CD4-positive, CD25-positive, alpha-beta regulatory T cell (primary cell): ENCODE results near the gene NCOA3. TPM values are rescaled to one million over a fixed set of nuclear protein-coding genes. Genes with fewer than 3 reads are reported as not detected.
"Not testable (repeated sequence)": the region's sequence is repeated elsewhere in the genome, so short reads cannot be mapped to it uniquely, and the experiment has no call there.

Experiments used
- ATAC-seq, 2 donors: fragments of 150-1000 bp; cut with Tn5 transposase; one replicate each; pipeline ENCODE4 v1.10.0; 2021; ENCODE audit warnings: low read depth in 2 of 2, moderate number of reproducible peaks in 2 of 2, moderate library complexity in 1 of 2
- DNase-seq, 3 donors: peaks; one replicate each; pipeline versions ENCODE4 v3.0.0 to v3.0.0-alpha.2; 2012 to 2022; ENCODE audit warnings: mixed read lengths in 1 of 3
- H3K27ac ChIP-seq: one replicate; pipeline ENCODE4 v1.7.0; 2013; ENCODE audit warnings: mild to moderate bottlenecking, low read length; ENCODE audit not compliant: insufficient read depth, poor library complexity, severe bottlenecking
- H3K27me3 ChIP-seq: one replicate; pipeline ENCODE4 v1.7.0; 2013; ENCODE audit warnings: low read length; ENCODE audit not compliant: control insufficient read depth, insufficient read depth
- H3K36me3 ChIP-seq: one replicate; pipeline ENCODE4 v1.7.0; 2013; ENCODE audit warnings: mild to moderate bottlenecking, low read length, moderate library complexity; ENCODE audit not compliant: control insufficient read depth, insufficient read depth
- H3K4me1 ChIP-seq: 2 replicates; pipeline ENCODE4 v1.7.0; 2013; ENCODE audit warnings: mild to moderate bottlenecking, low read length; ENCODE audit not compliant: insufficient read depth, control insufficient read depth, poor library complexity, severe bottlenecking
- H3K4me3 ChIP-seq: one replicate; pipeline ENCODE4 v1.7.0; 2013; ENCODE audit warnings: low read depth, mild to moderate bottlenecking, low read length, moderate library complexity
- H3K9me3 ChIP-seq, 2 experiments: 1 replicate in 1 of 2; 2 replicates in 1 of 2; pipeline ENCODE4 v1.7.0; 2013; ENCODE audit warnings: low read length in 2 of 2, mild to moderate bottlenecking in 1 of 2, moderate library complexity in 1 of 2; ENCODE audit not compliant: control insufficient read depth in 2 of 2
- H3K27ac Mint-ChIP-seq, 3 donors: one replicate each; pipeline ENCODE4 v1.8.0; 2020 to 2022; ENCODE audit warnings: mild to moderate bottlenecking in 3 of 3, mixed read lengths in 3 of 3, moderate library complexity in 2 of 3
- H3K27me3 Mint-ChIP-seq: one replicate; pipeline ENCODE4 v1.8.0; 2022; ENCODE audit warnings: mild to moderate bottlenecking, mixed read lengths
- H3K36me3 Mint-ChIP-seq: one replicate; pipeline ENCODE4 v1.8.0; 2020; ENCODE audit warnings: mixed read lengths
- H3K4me1 Mint-ChIP-seq, 4 donors: one replicate each; pipeline ENCODE4 v1.8.0; 2020 to 2022; ENCODE audit warnings: mixed read lengths in 4 of 4, mild to moderate bottlenecking in 1 of 4
- H3K4me3 Mint-ChIP-seq, 4 donors: one replicate each; pipeline ENCODE4 v1.8.0; 2020 to 2022; ENCODE audit warnings: mild to moderate bottlenecking in 4 of 4, mixed read lengths in 4 of 4, moderate library complexity in 3 of 4
- H3K9me3 Mint-ChIP-seq, 7 donors: one replicate each; pipeline ENCODE4 v1.8.0; 2020 to 2022; ENCODE audit warnings: mixed read lengths in 7 of 7, mild to moderate bottlenecking in 3 of 7, moderate library complexity in 2 of 7
- polyA plus RNA-seq, 4 donors: library from polyadenylated mRNA; unstranded; fragments of 300-500 nt; fragmentation: Illumina TruSeq; gene quantifications; one replicate each; pipeline ENCODE4 v1.2.3, GENCODE V29; 2021
- total RNA-seq: library from RNA; stranded (reverse); gene quantifications from one replicate; pipeline ENCODE4 v1.2.3, GENCODE V29; 2022

NCOA3 gene
- total and polyA plus RNA-seq, 5 donors from 2014 or later: 21.4 to 86.6 (median 26.0) TPM

DNA sequence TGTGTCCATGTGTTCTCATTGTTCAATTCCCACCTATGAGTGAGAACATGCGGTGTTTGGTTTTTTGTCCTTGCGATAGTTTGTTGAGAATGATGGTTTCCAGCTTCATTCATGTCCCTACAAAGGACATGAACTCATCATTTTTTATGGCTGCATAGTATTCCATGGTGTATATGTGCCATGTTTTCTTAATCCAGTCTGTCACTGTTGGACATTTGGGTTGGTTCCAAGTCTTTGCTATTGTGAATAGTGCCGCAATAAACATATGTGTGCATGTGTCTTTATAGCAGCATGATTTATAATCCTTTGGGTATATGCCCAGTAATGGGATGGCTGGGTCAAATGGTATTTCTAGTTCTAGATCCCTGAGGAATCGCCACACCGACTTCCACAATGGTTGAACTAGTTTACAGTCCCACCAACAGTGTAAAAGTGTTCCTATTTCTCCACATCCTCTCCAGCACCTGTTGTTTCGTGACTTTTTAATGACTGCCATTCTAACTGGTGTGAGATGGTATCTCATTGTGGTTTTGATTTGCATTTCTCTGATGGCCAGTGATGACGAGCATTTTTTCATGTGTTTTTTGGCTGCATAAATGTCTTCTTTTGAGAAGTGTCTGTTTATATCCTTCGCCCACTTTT lies 52.0 kb downstream of the NCOA3 start:
- not testable (repeated sequence) for ATAC-seq, H3K27me3 Mint-ChIP-seq, DNase-seq, H3K4me3 Mint-ChIP-seq, H3K27ac Mint-ChIP-seq, H3K4me3 ChIP-seq, H3K27me3 ChIP-seq, H3K27ac ChIP-seq, H3K9me3 ChIP-seq, H3K36me3 Mint-ChIP-seq, H3K9me3 Mint-ChIP-seq, H3K4me1 ChIP-seq, H3K36me3 ChIP-seq
- peaks cover 32 to 71% (median 57%) of the 10 kb centered on the region in 4 donors for H3K4me1 Mint-ChIP-seq

DNA sequence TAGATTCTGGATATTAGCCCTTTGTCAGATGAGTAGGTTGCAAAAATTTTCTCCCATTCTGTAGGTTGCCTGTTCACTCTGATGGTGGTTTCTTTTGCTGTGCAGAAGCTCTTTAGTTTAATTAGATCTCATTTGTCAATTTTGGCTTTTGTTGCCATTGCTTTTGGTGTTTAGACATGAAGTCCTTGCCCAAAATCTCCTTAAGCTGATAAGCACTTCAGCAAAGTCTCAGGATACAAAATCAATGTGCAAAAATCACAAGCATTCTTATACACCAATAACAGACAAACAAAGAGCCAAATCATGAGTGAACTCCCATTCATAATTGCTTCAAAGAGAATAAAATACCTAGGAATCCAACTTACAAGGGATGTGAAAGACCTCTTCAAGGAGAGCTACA lies 52.6 kb downstream of the NCOA3 start:
- not testable (repeated sequence) for H3K36me3 Mint-ChIP-seq, H3K36me3 ChIP-seq, H3K4me1 ChIP-seq, H3K9me3 Mint-ChIP-seq, H3K27me3 ChIP-seq, H3K27me3 Mint-ChIP-seq, ATAC-seq, H3K27ac ChIP-seq, H3K27ac Mint-ChIP-seq, H3K9me3 ChIP-seq, H3K4me3 ChIP-seq, DNase-seq, H3K4me3 Mint-ChIP-seq
- peaks cover 37 to 74% (median 59%) of the 10 kb centered on the region in 4 donors for H3K4me1 Mint-ChIP-seq

DNA sequence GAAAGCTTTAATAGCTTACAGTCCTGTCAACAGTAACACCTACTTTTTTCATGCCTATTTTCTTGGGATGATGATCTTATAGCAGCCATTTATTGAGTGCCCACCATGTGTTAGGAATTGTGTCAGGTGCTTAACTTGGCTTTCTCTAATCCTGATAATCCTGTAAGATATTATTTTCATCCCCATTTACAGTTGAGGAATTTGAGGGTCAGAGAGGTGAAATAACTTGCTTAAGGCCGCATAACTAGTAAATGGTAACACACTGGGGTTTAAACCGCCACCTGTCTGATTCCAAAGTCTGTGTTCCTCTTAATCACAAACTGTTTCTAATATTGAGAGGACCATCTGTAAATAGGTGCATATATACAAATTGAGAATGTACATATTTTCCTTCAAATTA lies 55.5 kb downstream of the NCOA3 start:
- peaks cover 4% of the 10 kb centered on the region for H3K36me3 ChIP-seq
- no peak overlapping the region for H3K4me3 Mint-ChIP-seq
- H3K27ac ChIP-seq: no peak overlapping the region
- H3K4me3 ChIP-seq: no peak overlapping the region
- no peaks in the 10 kb centered on the region for H3K27me3 Mint-ChIP-seq
- peaks cover 28 to 77% (median 57%) of the 10 kb centered on the region in 4 donors for H3K4me1 Mint-ChIP-seq
- peaks cover 0 to 1% (median 0%) of the 10 kb centered on the region in 7 donors for H3K9me3 Mint-ChIP-seq
- no peaks in the 10 kb centered on the region for H3K27me3 ChIP-seq
- peaks cover 19% of the 10 kb centered on the region for H3K4me1 ChIP-seq
- H3K27ac Mint-ChIP-seq: peak overlapping the region in 1 of 3 donors; percentile 46
- DNase-seq: no peak
- no peaks in the 10 kb centered on the region for H3K9me3 ChIP-seq
- ATAC-seq: no peak
- H3K36me3 Mint-ChIP-seq: peaks cover 6% of the 10 kb centered on the region

- Histone ChIP-seq H3K9me3 (no peaks in the 10 kb centered on the region), H3K36me3 (peaks cover 4% of the 10 kb centered on the region), H3K4me1 (peaks cover 19% of the 10 kb centered on the region), H3K27me3 (no peaks in the 10 kb centered on the region), H3K27ac (no peak overlapping the region), H3K4me3 (no peak overlapping the region)
- Mint-ChIP-seq H3K27ac (no peak overlapping the region), H3K9me3 (peaks cover 0 to 1% (median 0%) of the 10 kb centered on the region in 7 donors), H3K4me1 (peaks cover 27 to 75% (median 57%) of the 10 kb centered on the region in 4 donors), H3K27me3 (no peaks in the 10 kb centered on the region), H3K4me3 (no peak overlapping the region), H3K36me3 (peaks cover 10% of the 10 kb centered on the region)
- no peak for DNase-seq
- ATAC-seq: no peak
These were observed 56.1 kb downstream of the NCOA3 start for GRCh38 chr20:47557791-47558190.

GRCh38 chr20:47558295-47559066 lies 56.8 kb downstream of the NCOA3 start:
- Mint-ChIP-seq H3K4me3 (peak overlapping the region in 2 of 4 donors; percentile 34 to 47), H3K27me3 (no peaks in the 10 kb centered on the region), H3K36me3 (peaks cover 10% of the 10 kb centered on the region), H3K27ac (peak overlapping the region in 2 of 3 donors; percentile 4 to 83), H3K9me3 (peaks cover 0 to 1% (median 0%) of the 10 kb centered on the region in 7 donors), H3K4me1 (peaks cover 32 to 82% (median 63%) of the 10 kb centered on the region in 4 donors)
- no peaks in the 10 kb centered on the region for H3K9me3 ChIP-seq
- ATAC-seq (no peak), DNase-seq (no peak)
- peaks cover 19% of the 10 kb centered on the region for H3K4me1 ChIP-seq
- H3K27ac ChIP-seq: no peak overlapping the region
- H3K4me3 ChIP-seq: no peak overlapping the region
- H3K36me3 ChIP-seq: peaks cover 4% of the 10 kb centered on the region
- H3K27me3 ChIP-seq: no peaks in the 10 kb centered on the region

- peak overlapping the region in 1 of 4 donors; percentile 47 for H3K4me3 Mint-ChIP-seq
- Histone ChIP-seq H3K4me1 (peaks cover 22% of the 10 kb centered on the region), H3K27ac (no peak overlapping the region), H3K4me3 (no peak overlapping the region), H3K27me3 (no peaks in the 10 kb centered on the region), H3K36me3 (peaks cover 4% of the 10 kb centered on the region), H3K9me3 (no peaks in the 10 kb centered on the region)
- no peaks in the 10 kb centered on the region for H3K27me3 Mint-ChIP-seq
- H3K27ac Mint-ChIP-seq: no peak overlapping the region
- peaks cover 9% of the 10 kb centered on the region for H3K36me3 Mint-ChIP-seq
- no peak for ATAC-seq
- peaks cover 35 to 86% (median 68%) of the 10 kb centered on the region in 4 donors for H3K4me1 Mint-ChIP-seq
- peaks cover 0 to 1% (median 0%) of the 10 kb centered on the region in 7 donors for H3K9me3 Mint-ChIP-seq
- DNase-seq: no peak
These were observed 57.5 kb downstream of the NCOA3 start for GRCh38 chr20:47559141-47559540.

DNA sequence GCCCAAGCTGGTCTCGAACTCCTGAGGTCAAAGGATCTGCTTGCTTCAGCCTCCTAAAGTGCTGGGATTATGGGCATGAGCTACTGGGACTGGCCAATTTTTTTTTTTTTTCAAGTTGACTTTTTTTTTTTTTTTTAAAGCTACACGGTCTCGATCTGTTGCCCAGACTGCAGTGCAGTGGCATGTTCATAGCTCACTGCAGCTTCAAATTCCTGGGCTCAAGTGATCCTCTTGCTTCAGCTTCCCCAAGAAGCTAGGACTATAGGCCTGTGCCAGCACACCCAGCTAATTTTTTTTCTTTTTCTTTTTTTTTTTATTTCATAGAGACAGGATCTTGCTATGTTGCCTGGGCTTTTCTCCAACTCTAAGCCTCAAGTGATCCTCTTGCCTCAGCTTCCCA lies 59.5 kb downstream of the NCOA3 start:
- peaks cover 6% of the 10 kb centered on the region for H3K36me3 Mint-ChIP-seq
- Histone ChIP-seq H3K27me3 (no peaks in the 10 kb centered on the region), H3K9me3 (no peaks in the 10 kb centered on the region), H3K27ac (no peak overlapping the region), H3K4me1 (peaks cover 32% of the 10 kb centered on the region), H3K36me3 (no peaks in the 10 kb centered on the region), H3K4me3 (no peak overlapping the region)
- peak overlapping the region in 1 of 4 donors; percentile 13 for H3K4me3 Mint-ChIP-seq
- peaks cover 43 to 92% (median 65%) of the 10 kb centered on the region in 4 donors for H3K4me1 Mint-ChIP-seq
- H3K27ac Mint-ChIP-seq: peak overlapping the region in 2 of 3 donors; percentile 27 to 68
- DNase-seq (no peak), ATAC-seq (no peak)
- no peaks in the 10 kb centered on the region for H3K9me3 Mint-ChIP-seq
- no peaks in the 10 kb centered on the region for H3K27me3 Mint-ChIP-seq
